Activated gamma-delta T cell treated with Interleukin-2 at 50 U/mL for 16 hours (primary cell): ENCODE measurements around the gene ZNF772.
"Not testable (repeated sequence)": the region's sequence is repeated elsewhere in the genome, so short reads cannot be mapped to it uniquely, and the experiment has no call there.

ENCODE experiments used
- DNase-seq: peaks from one replicate; pipeline ENCODE4 v3.0.0-alpha.2; 2020

Gene ZNF772

DNA sequence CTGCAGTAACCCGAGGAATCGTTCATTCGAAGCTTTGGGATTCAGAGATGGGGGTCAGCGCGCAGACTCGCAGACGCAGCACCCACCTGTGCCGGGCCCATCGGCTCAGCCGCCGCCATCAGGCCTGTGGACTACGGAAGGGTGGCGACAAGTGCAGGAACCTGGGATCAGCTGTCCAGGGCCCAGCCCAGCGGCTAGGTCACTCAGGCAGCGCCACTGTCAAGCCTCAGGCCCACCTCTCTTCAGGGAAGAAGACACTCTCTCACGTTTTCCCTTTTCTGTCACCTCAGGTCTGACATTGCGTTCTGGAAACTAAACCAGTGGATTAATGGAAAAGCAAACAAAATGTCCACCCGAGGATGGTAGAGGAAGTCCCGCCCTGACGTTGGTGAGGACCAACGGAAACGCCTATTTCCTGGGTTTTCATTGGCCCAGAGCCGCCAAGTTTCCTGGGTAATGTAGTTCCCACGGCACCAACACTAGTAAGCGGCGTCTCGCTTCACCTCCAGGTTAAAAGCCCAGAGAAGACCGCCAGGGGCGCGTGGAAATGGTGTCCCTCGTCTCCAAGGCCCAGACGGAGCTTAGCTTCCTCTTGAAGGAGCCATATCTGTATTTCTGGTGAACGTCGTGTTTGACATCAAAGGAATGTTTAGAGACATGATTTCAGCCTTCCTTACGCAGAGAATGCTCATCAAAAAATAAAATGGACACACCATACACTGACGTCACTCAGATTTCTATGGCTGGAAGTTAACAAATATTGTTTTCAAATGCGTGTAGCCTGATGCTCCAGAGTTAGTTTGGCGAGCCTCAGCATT, at the start of gene ZNF772:
ZNF772 (minus strand) TSS at position 376 of the 818 bp plus-strand sequence; CDS start at position 119, 257 bp downstream.
- DNase-seq: peak; percentile 85

- DNase-seq: not testable (repeated sequence)
Measured at GRCh38 chr19:57518021-57518420, 40.7 kb upstream of the ZNF772 start.

DNA sequence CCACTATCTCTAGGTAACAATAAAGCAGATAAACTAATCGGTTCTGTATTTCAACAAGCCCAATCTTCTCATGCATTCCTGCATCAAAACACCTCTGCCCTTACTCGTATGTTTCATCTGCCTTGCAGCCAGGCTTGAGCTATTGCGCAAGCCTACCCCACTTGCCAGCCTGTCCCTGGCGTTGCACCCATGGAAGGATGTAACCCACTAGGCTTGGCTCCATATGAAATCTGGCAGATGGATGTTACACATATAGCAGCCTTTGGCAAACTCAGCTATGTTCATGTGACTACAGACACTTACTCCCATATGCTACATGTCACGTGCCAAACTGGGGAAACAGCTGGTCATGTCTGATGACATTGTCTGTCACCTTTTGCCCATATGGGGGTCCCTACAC, 37.9 kb upstream of the ZNF772 start:
- no peak for DNase-seq

- DNase-seq: no peak
Measured at GRCh38 chr19:57512845-57513244, 35.5 kb upstream of the ZNF772 start.

GRCh38 chr19:57511484-57511883, 34.1 kb upstream of the ZNF772 start:
- DNase-seq: no peak

DNA sequence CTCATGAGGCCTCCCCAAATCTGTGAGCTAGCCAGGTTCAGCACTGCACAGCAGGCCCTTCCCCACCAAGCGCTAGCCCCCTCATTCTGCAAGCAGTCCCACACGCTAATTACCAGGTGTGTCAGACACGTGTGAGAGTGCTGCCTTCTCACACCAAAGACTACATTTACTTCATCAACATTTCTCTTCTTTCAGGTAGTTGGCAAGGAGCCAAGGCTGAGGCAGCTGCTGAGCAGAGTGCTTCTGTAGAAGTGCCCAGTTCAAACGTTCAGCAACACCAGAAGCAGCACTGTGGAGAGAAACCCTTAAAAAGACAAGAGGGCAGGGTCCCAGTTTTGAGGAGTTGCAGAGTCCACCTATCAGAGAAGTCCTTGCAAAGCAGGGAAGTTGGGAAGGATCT, 28.8 kb upstream of the ZNF772 start:
- DNase-seq: no peak

GRCh38 chr19:57500400-57500799, 23.0 kb upstream of the ZNF772 start:
- not testable (repeated sequence) for DNase-seq

DNA sequence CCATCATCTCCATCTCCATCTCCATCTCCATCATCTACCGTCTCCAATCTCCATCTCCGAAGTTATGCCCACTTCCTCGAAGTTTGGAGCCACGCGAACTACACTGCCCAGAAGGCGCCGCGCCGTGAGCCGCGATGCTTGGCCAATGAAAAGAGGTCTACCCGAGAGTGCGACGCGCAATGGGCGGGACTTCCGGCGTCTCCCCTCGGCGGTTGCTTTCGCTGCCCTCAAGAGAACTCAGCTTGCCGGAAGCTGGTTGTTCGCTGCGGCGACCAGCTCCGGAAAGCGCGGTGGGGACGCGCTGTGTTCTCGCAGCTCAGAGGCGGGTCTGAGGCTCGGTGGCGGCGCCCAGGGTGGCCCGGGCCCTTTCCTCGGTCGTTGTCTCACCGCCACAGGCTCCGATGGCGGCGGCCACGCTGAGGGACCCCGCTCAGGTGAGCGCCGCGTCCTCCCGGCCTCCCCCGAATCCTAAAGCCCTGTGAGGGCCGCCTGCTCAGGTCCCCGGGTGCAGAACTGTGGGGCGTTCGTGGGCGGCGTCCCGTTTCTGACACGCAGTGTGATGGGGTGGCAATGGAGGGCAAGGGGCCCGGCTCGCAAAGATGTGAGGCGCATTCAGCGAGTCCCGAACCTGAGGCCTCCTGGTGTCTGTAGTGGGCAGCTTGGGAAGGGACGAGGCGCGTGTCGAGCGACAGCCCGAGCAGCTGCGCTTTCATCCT, 22.5 kb upstream of the ZNF772 start, which contains the start of gene ZNF773:
ZNF773 (plus strand) TSS at position 259 of the 716 bp plus-strand sequence; CDS start at position 402, 143 bp downstream.
- DNase-seq: peak; percentile 96

DNA sequence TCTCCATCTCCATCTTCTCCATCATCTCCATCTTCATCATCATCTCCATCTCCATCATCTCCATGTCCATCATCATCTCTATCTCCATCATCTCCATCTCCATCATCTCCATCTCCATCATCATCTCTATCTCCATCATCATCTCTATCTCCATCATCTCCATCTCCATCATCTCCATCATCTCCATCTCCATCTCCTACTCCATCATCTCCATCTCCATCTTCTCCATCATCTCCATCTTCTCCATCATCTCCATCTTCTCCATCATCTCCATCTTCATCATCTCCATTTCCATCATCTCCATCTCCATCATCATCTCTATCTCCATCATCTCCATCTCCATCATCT, 21.9 kb upstream of the ZNF772 start:
- DNase-seq: not testable (repeated sequence)

DNA sequence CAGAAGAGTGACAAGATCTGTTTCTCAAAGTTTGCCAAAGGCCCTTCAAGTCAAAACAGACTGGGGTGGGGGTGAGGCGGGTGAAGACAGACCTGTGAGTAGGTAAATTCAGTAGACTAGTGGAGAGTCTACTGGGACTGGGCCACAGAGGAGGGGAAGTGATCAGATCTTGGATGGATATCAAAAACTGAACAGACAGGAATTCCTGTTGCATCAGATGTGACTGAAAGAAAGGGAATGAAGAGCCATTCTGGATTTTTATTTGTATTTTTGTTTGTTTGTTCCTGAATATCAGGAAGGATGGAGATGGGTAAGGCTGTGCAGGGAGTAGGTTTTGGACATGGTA, 10.9 kb upstream of the ZNF772 start:
- DNase-seq: not testable (repeated sequence)

- peak; percentile 94 for DNase-seq
Measured at GRCh38 chr19:57487477-57488298, 10.3 kb upstream of the ZNF772 start, which contains the start of gene ZNF419. Gene ZNF419, plus strand, starts transcription at chr19:57487750. Its CDS starts 201 bp downstream, at chr19:57487951.

- DNase-seq: no peak
Measured at GRCh38 chr19:57473646-57474045, 3.7 kb downstream of the ZNF772 start.

DNA sequence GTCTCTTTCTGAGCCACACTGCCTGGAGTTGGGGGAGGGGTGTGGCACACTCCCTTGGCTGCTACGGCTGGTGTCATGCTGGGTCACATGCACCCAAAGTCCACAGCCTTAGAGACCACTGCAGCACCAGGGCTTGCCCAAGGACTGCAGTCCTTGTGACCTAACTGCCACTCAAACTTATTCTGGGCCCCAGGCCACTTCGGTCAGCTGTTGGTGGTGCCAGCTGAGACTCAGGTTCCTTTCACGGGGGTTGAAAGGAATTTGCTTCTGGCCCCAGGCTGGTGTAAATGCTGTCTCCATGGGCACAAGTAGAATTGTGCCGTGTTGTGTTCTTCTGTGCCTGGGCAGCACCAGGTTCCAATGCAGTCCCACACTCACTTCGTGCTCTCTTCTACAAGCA, 10.9 kb downstream of the ZNF772 start:
- no peak for DNase-seq

DNA sequence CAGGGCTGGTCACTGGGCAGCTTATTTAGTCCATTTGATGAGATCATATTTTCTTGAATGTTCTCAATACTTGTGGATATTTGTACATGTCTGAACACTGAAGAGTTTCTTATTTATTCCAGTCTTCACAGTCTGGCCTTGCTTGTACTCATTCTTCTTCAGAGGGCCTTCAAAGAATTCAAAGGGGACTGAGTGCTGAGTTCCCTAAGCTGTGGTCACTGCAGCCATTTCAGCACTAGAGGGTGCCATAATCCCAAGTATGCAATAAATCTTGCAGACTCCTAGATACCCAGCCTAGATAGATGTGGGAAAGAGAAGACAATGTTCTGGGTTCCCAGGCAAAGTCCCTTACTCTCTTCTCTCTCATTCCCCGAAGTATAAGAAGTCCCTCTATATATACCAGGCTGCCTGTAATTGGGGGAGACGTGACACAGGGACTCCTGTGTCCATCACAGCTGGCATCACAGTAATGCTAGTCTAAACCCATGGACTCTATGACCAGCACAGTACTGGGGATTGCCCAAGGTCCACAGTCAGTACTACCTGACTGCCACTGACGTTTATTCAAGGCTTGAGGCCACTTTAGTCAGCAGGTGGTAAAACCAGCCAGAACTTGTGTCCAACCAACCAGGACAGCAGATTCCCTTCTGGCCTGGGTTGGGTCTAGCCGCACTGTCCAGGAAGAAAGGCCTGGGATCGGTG, 11.5 kb downstream of the ZNF772 start:
- DNase-seq: no peak

DNA sequence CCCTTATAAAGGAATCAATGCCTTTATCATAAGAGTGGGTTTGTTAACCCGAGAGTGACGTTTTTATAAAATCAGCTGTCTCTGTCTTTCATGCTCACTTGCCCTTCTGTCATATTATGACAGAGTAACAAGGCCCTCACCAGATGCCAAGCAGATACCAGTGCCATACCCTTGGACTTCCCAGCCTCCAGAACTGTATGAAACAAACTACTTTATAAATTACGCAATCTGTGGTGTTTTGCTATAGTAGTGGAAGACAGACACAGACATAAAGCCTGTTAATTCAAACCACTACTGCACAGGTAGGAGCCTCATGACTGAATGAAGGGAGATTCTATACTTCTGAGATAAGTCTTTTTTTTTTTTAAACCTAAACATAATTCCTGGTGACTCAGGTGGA, 25.1 kb downstream of the ZNF772 start:
- DNase-seq: no peak

DNA sequence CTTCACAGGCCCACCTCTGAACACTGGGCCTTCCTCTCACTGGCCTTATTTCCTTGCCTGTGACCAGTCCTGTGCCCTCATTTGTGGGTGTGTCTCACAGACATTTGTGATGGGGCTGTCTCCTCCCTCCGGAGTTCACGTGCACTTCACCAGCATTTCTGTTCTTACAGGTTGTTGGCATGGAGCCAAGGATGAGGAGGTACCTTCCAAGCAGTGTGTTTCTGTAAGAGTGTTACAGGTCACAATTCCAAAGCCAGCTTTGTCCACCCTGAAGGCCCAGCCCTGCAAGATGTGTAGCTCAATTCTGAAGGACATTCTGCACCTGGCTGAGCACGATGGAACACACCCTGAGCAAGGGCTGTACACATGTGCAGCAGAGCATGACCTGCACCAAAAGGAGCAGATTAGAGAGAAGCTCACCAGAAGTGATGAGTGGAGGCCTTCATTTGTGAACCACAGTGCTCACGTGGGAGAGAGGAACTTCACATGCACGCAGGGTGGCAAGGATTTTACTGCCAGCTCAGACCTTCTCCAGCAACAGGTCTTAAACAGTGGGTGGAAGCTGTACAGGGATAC, 34.2 kb downstream of the ZNF772 start:
- DNase-seq: no peak

- DNase-seq: no peak
Measured at GRCh38 chr19:57441979-57442752, 35.2 kb downstream of the ZNF772 start.

DNA sequence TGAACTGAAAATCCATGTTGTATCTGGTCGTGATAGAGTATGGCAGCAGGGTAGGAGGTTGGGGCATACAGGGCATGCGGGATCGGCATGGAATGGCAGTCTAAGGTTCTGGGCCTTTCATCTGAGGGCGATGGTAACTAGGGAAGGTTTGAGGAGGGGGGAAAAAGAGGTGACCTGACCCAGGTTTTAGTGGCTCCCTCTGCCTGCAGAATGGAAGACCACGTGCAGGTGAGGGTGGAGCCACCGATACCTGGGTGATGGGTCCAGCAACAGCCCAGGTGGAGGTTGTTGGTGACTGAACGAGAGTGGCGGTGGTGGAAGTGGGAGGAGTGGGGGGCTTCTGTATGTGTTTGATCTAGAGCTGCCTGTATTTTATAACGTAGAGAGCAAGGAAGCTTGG, 38.4 kb downstream of the ZNF772 start:
- no peak for DNase-seq

GRCh38 chr19:57437931-57438330, 39.4 kb downstream of the ZNF772 start:
- DNase-seq: no peak

DNA sequence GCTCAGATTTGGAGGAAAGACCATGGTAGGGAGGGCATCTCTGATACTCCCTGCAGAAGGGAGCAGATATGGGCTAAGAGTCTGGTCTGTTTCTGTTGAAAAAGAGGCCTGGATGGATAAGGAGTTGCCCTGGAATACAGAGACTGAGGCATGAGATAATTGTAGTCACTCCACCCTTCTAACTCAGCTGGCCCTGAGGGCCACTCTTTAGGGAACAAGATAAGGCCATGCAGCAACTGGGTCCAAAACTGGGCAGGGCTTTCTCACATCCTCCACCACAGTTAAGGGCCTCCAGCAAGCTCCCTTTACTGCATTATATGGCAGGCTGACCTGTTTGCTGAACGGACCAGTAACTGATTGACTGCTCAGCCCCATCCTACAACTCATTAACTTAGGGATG, 40.9 kb downstream of the ZNF772 start:
- no peak for DNase-seq
